Activated T-cell treated with anti-CD3 and anti-CD28 coated beads, Interleukin-2, amount 50 U/mL, for 72 hours (primary cell): Measurements from ENCODE around the gene TUBA3D. TPM values are rescaled to one million over a fixed set of nuclear protein-coding genes. Genes with fewer than 3 reads are reported as not detected.
"Not testable (repeated sequence)": the region's sequence is repeated elsewhere in the genome, so short reads cannot be mapped to it uniquely, and the experiment has no call there.

Experiments
- ATAC-seq, 2 donors: fragments of 150-1000 bp; cut with Tn5 transposase; replicated peaks in 1 of 2; 2 replicates each; pipeline ENCODE4 v1.10.0; 2021; ENCODE audit warnings: moderate library complexity in 2 of 2, mild to moderate bottlenecking in 1 of 2
- DNase-seq, 2 donors: peaks; one replicate each; pipeline ENCODE4 v3.0.0; 2021 to 2022; ENCODE audit warnings: mixed read lengths in 1 of 2
- H3K27ac Mint-ChIP-seq: one replicate; pipeline ENCODE4 v1.8.0; 2022; ENCODE audit warnings: mild to moderate bottlenecking, moderate library complexity, mixed read lengths
- H3K27me3 Mint-ChIP-seq: one replicate; pipeline ENCODE4 v1.8.0; 2022; ENCODE audit warnings: low read depth, mixed read lengths
- H3K36me3 Mint-ChIP-seq, 2 donors: one replicate each; pipeline ENCODE4 v1.8.0; 2022; ENCODE audit warnings: mixed read lengths in 2 of 2, mild to moderate bottlenecking in 1 of 2; ENCODE audit not compliant: insufficient read depth in 2 of 2
- H3K4me1 Mint-ChIP-seq: one replicate; pipeline ENCODE4 v1.8.0; 2022; ENCODE audit warnings: low read depth, mixed read lengths
- H3K4me3 Mint-ChIP-seq, 2 donors: one replicate each; pipeline ENCODE4 v1.8.0; 2022; ENCODE audit warnings: mild to moderate bottlenecking in 2 of 2, mixed read lengths in 2 of 2, moderate library complexity in 2 of 2
- H3K9me3 Mint-ChIP-seq, 2 donors: one replicate each; pipeline ENCODE4 v1.8.0; 2022; ENCODE audit warnings: mixed read lengths in 2 of 2
- total RNA-seq, 2 donors: library from RNA; stranded (reverse); gene quantifications; one replicate each; pipeline ENCODE4 v1.2.3, GENCODE V29; 2022

Gene TUBA3D
- total RNA-seq, 2 donors from 2014 or later: not detected

DNA sequence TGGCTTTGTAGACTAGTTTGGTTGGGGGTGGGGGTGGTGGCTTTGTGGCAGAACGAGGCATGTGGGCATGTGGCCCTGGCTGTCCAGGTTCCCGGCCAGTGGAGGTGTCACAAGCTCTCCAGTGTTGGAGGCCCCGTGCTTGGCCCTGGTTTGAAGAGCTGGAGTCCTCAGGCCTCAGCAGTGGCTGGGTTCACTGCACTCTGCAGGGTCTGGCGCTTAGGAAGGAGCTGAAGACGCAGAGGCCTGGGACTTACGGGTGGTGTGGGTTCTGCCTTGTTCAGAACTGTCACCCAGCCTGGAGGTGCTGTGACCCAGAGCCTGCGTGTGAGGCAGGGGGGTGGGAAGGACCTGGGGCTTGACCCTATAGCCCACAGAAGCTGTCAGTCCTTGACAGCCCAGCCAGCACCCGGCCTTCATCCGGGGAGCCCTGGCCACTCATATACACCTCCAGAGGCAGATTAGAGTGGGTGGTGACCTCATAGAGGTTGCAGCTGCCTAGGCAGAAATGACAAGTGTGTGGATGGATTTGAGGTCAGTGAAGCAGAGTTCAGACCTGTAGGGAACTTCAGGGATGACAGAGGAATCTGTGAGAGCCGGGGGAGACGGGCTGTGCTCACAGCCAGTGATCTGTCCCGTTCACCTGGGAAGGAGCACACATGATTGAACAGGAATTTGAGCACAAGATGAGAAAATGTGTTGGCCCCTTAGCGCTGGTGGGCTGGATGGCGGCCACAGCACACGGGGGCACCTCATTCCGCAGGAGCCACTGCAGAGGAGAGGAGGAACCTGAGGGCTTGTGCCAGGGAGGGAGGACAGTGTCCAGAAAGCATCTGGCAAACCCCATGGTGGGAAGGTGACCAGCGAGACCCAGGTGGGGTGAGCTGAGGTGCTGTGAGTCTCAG is 36.3 kb downstream of the TUBA3D start:
- not testable (repeated sequence) for H3K27ac Mint-ChIP-seq, H3K36me3 Mint-ChIP-seq, H3K4me3 Mint-ChIP-seq, H3K27me3 Mint-ChIP-seq, H3K4me1 Mint-ChIP-seq, H3K9me3 Mint-ChIP-seq, DNase-seq
- ATAC-seq: peak in 1 of 2 donors; percentile 16

DNA sequence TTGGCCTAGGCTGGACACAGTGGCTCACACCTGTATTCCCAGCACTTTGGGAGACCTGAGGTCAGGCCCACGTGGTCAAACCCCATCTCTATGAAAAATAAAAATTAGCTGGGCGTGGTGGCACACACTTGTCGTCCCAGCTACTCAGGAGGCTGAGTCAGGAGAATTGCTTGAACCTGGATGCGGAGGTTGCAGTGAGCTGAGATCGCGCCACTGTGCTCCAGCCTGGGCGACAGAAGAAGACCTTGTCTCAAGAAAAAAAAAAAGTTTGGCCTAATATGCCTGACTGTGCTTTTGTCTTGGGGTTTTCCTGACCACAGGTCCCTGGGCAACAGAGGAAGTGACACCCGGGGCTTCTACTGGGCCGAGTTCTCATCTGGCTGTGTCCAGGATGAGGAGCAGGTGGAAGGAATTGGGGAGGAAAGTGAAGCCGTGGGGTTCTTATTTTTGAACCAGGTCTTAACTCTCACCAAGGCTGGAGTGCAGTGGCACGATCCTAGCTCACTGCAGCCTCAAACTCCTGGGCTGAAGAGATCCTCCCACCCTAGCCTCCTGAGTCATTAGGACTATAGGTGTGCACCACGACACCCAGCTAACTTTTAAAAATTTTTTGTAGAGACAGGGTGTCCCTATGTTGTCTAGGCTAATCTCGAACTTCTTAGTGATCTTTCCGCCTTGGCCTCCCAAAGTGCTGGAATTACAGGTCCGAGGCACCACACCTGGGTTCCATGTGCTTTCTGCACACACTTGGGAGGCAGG is 38.7 kb downstream of the TUBA3D start:
- H3K4me3 Mint-ChIP-seq, H3K4me1 Mint-ChIP-seq, H3K9me3 Mint-ChIP-seq, H3K27me3 Mint-ChIP-seq, H3K27ac Mint-ChIP-seq, H3K36me3 Mint-ChIP-seq, DNase-seq: not testable (repeated sequence)
- ATAC-seq: peak in 1 of 2 donors; percentile 20

DNA sequence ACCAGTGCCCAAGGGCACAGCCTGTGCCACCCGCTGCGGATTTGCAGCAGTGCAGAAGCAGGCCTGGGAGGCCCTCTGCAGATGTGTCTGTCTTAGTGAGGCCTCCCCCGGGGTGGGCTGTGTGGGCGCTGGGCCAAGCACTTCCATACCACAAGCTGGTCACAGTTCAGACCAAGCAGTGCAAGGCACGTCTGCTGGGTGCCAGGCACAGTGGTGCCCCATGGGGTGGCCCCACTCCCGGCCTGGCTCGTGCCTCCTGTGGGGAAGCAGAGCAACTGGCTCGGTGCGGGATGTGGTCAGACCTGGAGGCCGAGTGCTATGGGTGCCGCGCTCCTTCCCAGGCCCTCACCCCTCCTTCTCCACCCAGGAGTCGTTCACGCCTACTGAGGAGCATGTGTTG is 39.3 kb downstream of the TUBA3D start:
- not testable (repeated sequence) for ATAC-seq, H3K36me3 Mint-ChIP-seq, H3K4me1 Mint-ChIP-seq, H3K9me3 Mint-ChIP-seq, DNase-seq, H3K27me3 Mint-ChIP-seq, H3K4me3 Mint-ChIP-seq, H3K27ac Mint-ChIP-seq

DNA sequence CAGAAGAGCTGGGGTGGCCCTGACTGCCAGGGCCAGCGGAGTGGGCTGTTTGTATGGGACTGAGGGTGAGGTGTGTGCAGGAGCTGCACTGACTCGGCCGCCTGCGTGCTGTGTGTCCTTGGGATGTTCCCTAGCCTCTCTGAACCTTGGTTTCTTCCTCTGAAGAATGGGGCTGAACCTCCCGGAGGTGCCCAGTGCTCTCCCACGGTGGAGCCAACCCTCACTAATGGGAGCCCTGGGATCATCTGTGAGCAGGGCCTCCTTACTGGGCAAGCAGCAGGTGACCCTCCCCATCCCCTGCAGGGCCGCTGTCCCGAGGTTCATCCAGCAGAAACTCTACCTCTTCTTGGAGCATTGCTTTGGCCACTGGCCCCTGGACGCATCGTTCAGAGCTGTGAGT is 40.1 kb downstream of the TUBA3D start:
- DNase-seq: no peak
- Mint-ChIP-seq H3K4me1 (no peaks in the 10 kb centered on the region), H3K4me3 (no peak overlapping the region), H3K27ac (no peak overlapping the region), H3K27me3 (no peaks in the 10 kb centered on the region), H3K36me3 (peaks cover 0 to 8% of the 10 kb centered on the region in 2 donors), H3K9me3 (no peaks in the 10 kb centered on the region)
- ATAC-seq: no peak

DNA sequence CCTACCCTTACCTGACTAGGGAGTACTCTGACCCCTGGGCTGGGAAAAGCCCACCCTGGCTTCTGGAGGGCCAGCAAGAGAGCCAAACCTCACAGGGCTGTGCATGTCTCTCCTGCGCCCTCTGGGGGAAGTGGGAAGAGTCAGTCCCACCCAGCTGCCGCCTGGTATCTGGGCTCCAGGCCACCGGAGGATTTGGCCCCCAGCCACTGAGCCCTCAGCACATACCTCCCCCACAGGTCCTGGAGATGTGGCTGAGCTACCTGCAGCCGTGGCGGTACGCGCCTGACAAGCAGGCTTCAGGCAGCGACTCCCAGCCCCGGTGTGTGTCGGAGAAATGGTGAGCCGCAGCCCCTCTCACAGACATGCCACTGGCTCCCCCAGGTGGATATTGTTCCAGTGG is 40.7 kb downstream of the TUBA3D start:
- H3K27ac Mint-ChIP-seq, H3K4me3 Mint-ChIP-seq, DNase-seq, H3K36me3 Mint-ChIP-seq, H3K4me1 Mint-ChIP-seq, H3K27me3 Mint-ChIP-seq, ATAC-seq, H3K9me3 Mint-ChIP-seq: not testable (repeated sequence)

DNA sequence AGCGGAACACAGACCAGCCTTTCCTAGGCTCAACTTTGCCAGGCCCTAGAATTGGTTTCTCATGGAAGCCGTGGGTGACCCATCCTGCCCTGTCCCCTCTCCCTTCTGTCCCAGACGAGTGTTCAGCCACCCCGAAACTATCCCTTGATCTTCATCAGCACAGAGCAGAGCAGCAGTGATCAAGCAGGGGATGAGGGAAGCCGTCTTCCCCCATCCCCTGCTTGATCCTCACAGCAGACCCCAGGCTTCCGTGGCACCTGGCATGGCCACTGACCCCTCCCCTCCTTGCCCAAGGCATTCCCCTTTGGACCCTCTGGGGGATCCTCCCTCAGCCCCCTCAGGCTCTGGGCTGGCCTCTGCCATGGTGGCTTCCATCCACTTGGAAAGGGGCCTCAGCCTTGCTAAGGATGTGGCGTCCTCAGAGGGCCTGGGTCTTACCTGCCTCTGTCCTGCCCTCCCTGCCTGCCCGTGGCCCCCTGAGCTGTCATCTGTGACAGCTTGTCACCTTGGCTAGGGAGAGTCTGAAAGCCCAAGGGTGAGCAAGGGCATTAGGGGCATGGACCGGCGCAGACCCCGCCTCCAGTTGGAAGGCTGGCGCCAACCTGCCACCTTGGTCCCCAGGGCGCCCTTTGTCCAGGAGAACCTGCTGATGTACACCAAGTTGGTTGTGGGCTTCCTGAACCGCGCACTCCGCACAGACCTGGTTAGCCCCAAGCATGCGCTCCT is 41.4 kb downstream of the TUBA3D start:
- DNase-seq: no peak
- Mint-ChIP-seq H3K4me3 (no peak overlapping the region), H3K27ac (no peak overlapping the region), H3K4me1 (no peaks in the 10 kb centered on the region), H3K9me3 (no peaks in the 10 kb centered on the region), H3K36me3 (peaks cover 0 to 6% of the 10 kb centered on the region in 2 donors), H3K27me3 (no peaks in the 10 kb centered on the region)
- ATAC-seq: no peak

DNA sequence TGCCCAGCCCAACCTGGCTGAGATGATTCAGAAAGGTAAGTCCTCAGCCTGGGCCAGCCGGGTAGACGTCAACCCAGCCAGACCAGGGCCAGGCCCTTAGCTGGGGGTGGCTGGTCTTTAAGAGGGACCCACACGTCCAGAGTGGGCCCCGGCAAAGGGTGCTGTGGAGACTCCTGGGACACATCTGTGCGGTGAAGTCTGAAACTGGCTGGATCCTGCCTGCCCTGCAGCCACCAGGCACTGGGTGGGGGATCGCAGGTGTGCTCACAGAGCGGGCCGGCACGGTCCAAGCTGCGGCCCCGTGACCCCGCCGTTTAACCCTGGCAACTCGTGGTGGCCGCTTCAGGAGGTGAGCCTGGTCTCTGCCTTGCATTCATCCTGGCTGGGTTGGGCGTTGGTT is 41.9 kb downstream of the TUBA3D start:
- ATAC-seq, DNase-seq: not testable (repeated sequence)

DNA sequence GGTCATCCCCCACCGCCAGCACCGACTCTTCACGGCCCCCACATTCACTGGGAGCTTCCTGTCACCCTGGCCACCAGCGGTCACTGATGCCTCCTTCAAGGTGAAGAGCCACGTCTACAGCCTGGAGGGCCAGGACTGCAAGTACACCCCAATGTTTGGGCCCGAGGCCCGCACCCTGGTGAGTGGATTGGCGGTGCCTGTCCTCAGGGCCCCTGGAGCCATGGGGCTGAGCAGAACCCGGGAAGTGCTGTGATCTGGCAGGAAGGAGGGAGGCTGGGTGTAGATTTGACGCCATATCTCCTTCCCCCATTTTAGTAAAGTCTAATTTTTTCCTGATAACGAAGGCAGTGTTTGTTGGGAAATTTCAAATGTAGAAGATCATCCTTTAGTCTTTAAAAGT is 42.6 kb downstream of the TUBA3D start:
- not testable (repeated sequence) for H3K4me1 Mint-ChIP-seq, H3K27ac Mint-ChIP-seq, ATAC-seq, H3K27me3 Mint-ChIP-seq, H3K9me3 Mint-ChIP-seq, DNase-seq, H3K4me3 Mint-ChIP-seq, H3K36me3 Mint-ChIP-seq

More for the DNA sequence above, 41.9 kb downstream of the TUBA3D start:
- H3K4me3 Mint-ChIP-seq, H3K27me3 Mint-ChIP-seq, H3K36me3 Mint-ChIP-seq, H3K9me3 Mint-ChIP-seq, H3K27ac Mint-ChIP-seq, H3K4me1 Mint-ChIP-seq: not testable (repeated sequence)

DNA sequence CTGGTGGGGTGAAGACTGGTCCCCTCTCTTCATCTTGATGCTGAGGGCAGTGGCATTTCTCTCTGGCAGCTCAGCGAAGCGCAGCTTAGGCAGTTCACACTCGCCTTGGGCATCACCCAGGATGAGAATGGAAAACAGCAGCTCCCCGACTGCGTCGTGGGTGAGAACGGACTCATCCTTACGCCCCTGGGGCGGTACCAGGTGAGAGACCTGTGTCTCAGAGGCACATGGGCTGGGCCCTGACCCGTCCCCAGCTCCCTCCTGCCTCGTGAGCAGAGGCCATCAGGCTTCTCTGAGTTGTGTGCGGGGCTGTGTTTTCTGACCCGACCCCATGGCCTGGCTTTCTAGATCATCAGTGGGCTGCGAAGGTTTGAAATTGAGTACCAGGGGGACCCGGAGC is 43.5 kb downstream of the TUBA3D start:
- Mint-ChIP-seq H3K27ac (no peak overlapping the region), H3K36me3 (peaks cover 0 to 4% of the 10 kb centered on the region in 2 donors), H3K27me3 (no peaks in the 10 kb centered on the region), H3K4me1 (no peaks in the 10 kb centered on the region), H3K9me3 (no peaks in the 10 kb centered on the region), H3K4me3 (no peak overlapping the region)
- DNase-seq (no peak), ATAC-seq (no peak)

DNA sequence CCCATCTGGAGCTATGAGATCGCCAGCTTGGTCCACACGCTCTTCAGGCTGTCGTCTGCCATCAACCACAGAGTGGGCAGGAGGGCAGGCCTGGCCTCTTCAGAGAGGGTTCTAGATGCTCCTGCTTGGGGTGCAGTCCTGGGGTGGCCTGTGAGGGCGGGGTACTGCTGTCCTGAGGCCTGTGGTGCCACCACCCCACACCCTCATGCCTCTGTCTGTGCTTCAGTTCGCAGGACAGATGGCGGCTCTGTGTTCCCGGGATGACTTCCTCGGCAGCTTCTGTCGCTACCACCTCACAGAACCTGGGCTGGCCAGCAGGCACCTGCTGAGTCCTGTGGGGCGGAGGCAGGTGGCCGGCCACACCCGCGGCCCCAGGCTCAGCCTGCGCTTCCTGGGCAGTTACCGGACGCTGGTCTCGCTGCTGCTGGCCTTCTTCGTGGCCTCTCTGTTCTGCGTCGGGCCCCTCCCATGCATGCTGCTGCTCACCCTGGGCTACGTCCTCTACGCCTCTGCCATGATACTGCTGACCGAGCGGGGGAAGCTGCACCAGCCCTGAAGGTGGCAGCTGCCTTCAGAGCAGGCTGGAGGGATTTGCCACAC is 44.1 kb downstream of the TUBA3D start:
- not testable (repeated sequence) for H3K36me3 Mint-ChIP-seq, H3K4me3 Mint-ChIP-seq, H3K27ac Mint-ChIP-seq, H3K9me3 Mint-ChIP-seq, H3K27me3 Mint-ChIP-seq, H3K4me1 Mint-ChIP-seq, ATAC-seq, DNase-seq

DNA sequence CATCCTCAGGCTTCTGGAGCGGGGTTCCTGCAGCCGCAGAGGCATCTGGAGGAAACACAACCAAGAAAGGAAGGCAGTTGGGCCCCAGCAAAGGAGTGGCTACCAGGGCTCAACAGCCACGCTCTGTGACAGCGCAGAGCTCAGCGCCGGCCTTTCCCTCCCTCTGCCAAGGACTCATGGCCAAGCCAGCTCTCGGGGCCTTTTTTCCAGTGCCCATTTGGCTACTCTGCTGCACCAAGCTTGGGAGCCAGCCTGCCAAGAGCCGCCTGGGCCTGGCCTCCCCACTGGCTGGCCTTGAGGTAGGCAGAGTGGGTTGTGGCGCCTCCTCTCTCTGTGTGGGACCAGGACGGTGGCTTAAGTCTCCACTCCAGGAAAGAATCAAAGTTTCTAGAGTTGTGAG is 44.6 kb downstream of the TUBA3D start:
- Mint-ChIP-seq H3K36me3 (peaks cover 0 to 4% of the 10 kb centered on the region in 2 donors), H3K4me3 (no peak overlapping the region), H3K9me3 (no peaks in the 10 kb centered on the region), H3K27me3 (no peaks in the 10 kb centered on the region), H3K4me1 (no peaks in the 10 kb centered on the region), H3K27ac (no peak overlapping the region)
- DNase-seq: no peak
- ATAC-seq: no peak

DNA sequence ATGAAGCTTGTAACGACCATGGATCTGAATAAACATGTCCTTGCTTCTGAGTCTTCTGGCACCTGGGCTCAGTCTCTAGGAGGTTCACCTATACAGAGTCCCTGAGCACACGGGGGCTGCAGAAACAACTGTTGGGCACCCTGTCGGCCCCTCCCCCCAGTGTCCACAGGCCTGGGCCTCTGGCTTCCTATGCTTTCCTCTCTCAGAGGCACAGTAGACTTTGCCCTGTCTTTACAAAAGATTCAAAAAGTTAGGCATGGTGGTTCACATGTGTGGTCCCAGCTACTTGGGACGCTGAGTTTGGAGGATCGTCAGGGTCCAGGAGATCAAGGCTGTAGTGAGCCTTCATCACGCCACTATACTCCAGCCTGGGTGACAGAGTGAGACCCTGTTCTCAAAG is 45.6 kb downstream of the TUBA3D start:
- not testable (repeated sequence) for H3K36me3 Mint-ChIP-seq, DNase-seq, H3K27me3 Mint-ChIP-seq, H3K4me1 Mint-ChIP-seq, H3K9me3 Mint-ChIP-seq, ATAC-seq, H3K27ac Mint-ChIP-seq, H3K4me3 Mint-ChIP-seq
